Middle frontal gyrus (tissue), 1 donor: ENCODE results near the gene ZNHIT2.
"Not testable (repeated sequence)": the region's sequence is repeated elsewhere in the genome, so short reads cannot be mapped to it uniquely, and the experiment has no call there.

Experiments
- DNase-seq: peaks from one replicate; pipeline ENCODE4 v3.0.0-alpha.2; 2015; ENCODE audit warnings: low spot score; ENCODE audit errors: extremely low spot score

ZNHIT2 gene

DNA sequence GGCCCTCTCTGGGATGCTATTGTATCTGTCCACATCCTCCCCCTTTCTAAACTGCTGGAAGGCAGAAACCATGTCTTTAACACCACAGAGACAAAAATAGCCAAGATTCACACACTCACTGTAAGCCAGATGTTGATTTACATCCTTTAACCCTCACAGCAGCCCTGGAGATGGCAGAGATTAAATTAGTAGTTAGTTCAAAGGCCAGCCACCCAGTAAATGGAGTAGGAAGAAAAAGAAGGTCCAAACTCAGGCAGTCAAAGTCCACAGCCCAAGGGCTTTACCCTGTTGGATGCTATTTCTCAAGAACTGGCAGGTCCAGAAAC, 2.1 kb upstream of the ZNHIT2 start:
- DNase-seq: no peak

DNA sequence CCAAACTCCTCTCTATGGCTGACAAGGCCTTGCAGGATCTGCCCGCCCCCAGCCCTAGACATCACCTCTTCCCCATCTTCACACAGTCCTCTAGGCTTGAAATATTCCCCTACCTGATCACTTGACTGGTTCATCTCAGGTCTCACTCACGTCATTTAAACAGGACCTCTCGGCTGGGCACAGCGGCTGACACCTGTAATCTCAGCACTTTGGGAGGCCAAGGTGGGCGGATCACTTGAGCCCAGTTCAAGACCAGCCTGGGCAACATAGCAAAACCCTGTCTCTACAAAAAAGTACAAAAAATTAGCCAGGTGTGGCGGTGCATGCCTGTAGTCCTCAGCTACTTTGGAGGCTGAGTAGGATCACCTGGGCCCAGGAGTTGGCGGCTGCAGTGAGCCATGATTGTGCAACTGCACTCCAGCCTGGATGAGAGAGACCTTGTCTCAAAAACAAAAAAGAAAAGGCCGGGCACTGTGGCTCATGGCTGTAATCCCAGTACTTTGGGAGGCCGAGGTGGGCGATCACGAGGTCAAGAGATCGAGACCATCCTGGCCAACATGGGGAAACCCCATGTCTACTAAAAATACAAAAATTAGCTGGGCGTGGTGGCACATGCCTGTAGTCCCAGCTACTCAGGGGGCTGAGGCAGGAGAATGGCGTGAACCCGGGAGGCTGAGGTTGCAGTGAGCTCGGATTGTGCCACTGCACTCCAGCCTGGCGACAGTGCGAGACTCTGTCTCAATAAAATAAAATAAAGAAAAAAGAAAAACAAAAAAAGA, 1.6 kb upstream of the ZNHIT2 start:
- DNase-seq: not testable (repeated sequence)

DNA sequence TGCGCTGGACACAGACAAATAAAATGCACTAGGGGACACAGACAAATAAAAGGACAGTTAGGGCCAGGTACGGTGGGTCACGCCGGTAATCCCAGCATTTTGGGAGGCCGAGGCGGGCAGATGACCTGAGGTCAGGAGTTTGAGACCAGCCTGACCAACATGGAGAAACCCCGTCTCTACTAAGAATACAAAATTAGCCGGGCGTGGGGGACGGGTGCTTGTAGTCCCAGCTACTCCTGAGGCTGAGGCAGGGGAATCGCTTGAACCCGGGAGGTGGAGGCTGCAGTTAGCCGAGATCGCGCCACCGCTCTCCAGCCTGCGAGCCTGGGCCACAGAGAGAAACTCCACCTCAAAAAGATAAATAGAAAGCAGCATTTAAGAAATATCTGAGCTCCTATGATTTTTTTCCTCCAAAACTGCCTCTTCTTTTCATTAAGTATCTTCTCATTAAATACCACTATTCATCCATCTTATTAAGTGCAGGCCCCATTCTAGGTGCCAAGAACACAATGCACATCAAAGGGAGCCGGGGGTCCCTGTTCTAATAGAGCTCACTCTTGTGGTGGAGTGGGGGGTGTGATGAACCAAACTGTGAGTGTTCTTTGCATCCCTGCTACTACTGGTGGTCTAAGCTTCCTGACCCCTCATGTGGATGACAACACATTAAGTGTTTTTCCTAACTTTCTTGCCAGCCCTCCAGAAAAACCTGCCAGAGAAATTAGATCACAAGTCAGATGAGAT, 766 bp upstream of the ZNHIT2 start:
- DNase-seq: no peak

DNA sequence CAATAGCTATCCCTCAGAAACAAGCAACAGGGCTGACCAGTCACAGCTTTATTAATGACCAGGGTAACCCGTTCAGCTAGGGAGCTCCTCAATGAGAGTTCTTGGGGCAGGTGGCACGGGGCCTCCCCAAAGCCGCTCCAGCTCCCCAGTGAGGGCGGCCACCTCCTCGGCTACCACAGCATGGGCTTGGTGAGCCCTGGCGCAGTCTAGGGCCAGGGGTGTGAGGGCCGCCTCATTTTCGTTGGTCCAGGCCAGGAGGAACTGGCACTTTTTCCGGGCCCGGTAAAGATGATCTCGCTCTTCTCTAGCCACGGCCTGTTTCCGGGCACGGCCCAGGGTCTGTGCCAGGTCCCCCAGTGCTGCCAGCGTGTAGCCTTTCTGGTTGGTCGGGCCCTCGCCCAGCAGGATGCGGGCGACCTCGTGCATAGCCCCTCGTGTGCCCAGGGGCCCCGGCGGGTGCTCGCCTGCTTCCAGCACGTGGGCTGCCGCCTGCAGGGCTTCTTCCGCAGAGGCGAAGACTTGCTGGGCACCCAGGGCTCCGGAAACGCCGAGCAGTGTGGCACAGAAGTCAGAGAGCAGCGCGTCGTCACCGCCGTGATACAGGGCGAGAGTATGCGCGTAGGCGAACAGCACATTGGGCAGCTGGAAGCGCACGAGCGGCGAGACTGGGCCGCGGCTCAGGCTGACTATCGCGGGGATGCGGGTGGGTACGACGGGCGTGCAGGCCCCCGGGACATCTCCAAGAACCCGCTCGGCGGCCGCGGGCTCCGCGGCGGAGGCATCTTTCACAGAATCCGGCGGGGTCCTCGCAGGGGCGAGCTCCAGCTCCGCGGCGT, 913 bp downstream of the ZNHIT2 start:
- DNase-seq: no peak

DNA sequence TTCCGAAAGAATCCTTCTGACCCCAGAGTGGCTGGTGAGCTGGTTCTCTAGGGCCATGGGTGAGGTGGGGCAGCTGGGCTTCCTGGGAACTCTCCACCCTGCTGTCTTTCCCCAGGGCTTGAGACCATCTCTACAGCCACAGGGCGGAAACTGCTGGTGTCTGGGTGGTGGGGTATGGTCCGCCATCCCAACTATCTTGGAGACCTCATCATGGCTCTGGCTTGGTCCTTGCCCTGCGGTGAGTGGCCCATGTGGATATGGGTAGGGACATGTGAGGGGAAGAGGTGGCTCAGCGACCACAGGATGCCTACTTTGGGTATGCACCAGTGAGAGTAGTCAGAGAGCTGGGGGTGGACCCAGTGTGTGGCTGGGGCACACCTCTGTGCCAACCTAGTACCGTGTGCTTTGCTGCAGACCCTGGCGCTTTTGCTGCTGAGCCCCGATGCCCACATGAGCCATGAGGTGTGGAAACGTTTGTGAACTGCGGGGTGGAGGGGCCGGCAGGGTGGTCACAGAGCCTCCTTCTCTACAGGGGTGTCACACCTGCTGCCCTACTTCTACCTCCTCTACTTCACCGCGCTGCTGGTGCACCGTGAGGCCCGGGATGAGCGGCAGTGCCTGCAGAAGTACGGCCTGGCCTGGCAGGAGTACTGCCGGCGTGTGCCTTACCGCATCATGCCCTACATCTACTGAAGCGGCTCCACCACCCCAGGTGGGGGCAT, 2.0 kb downstream of the ZNHIT2 start:
- no peak for DNase-seq

DNA sequence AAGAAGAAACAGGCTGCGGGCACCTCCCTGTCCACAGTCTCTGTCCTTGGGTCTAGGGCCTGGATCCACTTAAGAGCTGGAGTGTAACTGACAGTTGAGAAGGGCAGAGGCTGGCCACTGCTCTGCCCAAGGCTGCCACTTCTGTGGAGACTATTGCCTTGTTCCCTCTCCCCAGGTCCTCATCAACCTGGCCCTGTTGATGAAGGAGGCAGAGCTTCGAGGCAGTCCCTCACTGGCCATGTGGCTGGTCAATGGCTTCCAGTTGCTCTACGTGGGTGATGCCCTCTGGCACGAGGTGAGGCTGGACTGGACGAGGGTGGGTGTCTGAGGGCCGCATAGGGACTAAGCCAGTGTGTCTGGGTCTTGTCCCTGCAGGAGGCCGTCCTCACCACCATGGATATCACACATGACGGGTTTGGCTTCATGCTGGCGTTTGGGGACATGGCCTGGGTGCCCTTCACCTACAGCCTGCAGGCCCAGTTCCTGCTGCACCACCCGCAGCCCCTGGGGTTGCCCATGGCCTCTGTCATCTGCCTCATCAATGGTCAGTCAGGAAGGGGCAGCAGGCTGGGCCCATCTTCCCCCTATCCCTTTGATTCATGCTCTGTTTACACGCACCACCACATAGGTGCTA, 2.8 kb downstream of the ZNHIT2 start:
- no peak for DNase-seq

DNA sequence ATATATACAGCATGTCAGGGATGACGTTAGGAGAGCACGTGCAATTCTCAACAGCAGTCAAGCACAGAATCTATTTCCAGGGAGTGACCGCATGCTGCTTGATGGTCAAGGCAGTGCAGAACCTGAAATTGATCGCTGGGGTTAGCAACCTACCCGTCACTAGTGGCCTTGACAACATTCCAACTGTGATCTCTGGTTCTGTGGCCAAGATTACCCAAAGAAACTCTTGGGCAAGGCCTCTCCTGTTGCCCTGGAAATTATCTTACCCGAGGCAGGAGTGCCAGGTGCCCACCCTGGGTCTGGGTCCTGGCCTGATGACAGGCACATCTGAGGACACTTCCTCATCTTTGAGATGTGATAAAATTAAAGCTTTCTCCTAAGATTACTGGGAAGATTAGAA, 3.7 kb downstream of the ZNHIT2 start:
- no peak for DNase-seq

DNA sequence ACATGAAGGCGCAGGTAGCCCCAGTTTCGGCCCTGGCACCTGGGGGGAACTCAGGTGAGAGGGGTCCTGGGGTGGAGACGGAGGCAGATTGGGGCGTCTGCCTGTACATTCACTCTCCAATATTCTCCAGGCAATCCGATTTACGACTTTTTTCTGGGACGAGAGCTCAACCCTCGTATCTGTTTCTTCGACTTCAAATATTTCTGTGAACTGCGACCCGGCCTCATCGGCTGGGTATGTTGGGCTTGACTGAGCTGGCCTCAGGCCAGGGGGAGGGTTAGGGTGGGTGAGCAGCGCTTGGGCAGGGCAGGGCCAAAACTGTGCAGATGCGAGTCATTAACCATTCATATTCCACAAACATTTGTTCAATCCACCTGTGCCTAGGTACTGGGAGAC, 4.1 kb downstream of the ZNHIT2 start:
- DNase-seq: no peak

DNA sequence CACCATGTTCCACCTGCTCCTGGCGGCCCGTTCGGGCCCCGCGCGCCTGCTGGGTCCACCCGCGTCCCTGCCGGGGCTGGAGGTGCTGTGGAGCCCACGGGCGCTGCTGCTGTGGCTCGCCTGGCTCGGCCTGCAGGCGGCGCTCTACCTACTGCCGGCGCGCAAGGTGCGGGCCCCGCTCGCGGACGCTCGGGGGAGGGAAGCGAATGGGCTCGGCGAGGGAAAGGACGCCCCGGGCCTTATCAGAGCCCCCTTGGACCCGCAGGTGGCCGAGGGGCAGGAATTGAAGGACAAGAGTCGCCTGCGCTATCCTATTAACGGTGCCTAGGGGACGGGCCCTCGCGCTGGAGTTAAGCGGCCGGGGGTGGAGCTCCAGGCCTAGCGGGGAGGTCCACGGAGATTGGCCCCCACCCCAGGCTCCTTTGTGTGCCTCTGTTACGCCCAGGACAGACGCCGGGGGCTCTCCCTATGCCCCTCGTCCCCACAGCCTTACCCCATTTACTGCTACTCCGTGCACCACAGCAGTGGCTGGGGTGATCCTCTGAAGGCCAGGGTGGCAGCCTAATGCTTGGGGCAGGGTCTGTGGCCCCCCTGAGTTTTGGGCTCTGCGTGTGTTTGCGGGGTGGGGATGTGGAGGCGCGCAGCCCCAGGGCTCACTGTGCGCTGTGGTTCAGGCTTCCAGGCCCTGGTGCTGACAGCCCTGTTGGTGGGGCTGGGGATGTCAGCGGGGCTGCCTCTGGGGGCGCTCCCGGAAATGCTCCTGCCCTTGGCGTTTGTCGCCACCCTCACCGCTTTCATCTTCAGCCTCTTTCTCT, 4.7 kb downstream of the ZNHIT2 start:
- DNase-seq: no peak

DNA sequence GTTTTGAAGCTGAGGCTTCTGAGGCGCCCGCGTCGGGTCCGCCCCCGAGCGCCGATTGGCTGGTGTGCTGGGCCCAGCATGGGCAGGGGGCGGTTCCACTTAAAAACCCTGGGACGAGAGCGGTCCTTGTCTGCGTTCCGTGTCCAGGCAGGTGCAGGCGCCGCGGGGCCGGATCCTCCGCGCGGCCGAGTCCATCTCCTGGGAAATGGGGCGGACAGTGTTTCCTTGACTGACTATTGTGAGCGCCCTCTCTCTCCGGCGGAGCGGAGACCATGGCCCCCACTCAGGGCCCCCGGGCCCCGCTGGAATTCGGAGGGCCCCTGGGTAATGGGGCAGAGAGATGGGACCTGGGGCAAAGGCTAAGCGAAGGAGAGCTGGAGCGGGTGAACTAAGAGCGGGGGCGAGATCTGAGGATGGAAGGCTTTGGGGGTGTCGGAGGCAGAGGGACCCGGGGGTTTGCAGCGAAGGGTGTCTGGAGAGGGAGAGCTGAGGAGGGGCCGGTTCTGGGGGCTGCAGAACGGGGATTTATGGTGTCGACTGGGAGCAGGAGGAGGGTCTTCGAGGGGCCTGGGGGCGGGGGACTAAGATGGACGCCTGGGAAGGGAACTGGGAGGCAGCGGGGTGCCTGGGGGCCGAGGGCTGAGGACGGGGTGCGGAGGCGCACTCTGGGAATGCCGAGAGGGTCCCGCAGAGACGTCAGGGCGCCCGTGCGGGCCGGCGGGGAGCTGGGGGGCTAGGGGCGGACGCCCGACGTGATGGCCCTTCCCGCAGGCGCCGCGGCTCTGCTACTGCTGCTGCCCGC, 5.6 kb downstream of the ZNHIT2 start, which contains the start of gene TM7SF2:
Gene TM7SF2, plus strand, starts transcription at position 129 of the 802 bp plus-strand sequence. Its CDS starts 144 bp downstream, at position 273.
- peak; percentile 96 for DNase-seq

DNA sequence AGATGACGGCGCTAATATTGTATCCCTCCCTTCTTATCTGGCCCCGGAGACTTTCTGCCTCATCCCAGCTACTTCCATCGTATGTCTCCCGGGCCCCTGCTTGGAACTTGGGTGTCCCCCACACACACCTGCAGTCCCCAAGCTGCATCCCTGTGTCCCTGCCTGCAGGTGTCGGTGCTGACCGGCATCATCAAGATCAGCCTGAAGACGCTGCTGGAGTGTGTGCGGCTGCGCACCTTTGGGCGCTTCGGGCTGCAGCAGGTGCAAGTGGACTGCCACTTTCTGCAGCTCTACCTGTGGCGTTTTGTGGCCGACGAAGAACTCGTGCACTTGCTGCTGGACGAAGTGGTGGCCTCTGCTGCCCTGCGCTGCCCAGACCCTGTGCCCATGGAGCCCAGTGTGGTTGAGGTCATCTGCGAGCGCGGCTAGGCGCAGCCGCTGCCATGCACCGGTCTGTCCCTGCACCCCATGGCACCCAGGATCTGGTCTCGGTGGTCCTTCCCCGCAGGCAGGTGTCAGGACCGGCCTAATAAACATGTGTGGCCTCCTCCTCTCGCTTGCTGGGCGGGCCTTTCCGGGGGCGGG, 6.2 kb downstream of the ZNHIT2 start:
- DNase-seq: no peak

DNA sequence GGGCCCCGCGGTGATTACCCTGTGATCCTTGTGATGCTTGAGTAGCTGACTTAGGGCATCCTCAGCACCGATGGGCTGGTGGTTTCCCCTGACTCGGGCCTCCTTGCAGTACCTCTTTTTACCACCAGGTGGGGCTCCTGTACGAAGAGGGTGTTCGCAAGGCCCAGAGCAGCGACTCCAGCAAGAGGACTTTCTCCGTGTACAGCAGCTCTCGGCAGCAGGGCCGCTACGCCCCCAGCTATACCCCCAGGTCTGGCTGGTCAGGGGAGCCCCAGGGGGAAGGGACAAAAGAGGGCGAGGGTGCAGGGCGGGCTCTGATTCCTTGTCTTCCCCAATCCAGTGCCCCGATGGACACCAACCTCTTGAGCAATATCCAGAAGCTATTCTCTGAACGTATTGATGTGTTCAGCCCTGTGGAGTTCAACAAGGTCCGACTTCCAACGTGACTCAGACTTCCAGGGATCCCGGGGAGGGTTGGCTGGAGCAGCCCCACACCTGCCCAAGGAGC, 7.1 kb downstream of the ZNHIT2 start:
- peak; percentile 81 for DNase-seq

DNA sequence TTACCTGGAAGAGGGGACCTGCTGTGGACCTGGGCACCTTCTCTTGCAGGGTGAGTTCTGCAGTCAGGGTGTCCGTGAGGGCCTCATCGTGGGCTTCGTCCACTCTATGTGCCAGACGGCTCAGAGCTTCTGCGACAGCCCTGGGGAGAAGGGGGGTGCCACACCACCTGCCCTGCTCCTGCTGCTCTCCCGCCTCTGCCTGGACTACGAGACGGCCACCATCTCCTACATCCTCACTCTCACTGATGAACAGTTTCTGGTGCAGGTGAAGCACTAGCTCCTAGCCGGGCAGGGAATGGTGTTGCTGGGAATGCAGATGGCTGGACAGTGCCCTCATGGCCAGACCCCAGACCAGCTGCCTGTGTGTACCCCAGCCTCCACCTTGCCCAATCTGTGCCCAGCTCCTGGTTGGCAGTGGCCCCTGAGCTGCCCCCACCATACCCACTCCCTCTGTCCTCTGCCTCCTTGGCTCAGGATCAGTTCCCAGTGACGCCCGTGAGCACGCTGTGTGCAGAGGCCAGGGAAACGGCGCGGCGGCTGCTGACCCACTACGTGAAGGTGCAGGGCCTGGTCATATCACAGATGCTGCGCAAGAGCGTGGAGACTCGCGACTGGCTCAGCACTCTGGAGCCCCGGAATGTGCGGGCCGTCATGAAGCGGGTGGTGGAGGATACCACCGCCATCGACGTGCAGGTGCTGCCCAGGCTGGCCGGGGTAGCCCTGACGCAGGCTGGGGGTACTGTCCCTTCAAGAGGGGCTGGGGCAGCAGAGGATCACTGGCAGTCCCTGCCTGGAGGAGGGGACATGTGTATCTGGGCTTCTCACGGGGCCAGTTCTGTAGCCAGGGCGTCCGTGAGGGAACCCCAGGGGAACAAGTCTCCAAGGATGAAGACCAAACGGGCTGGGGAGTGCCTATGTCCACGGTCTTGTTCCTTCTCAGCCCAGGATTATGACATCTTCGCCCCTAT, 8.0 kb downstream of the ZNHIT2 start:
- DNase-seq: no peak

DNA sequence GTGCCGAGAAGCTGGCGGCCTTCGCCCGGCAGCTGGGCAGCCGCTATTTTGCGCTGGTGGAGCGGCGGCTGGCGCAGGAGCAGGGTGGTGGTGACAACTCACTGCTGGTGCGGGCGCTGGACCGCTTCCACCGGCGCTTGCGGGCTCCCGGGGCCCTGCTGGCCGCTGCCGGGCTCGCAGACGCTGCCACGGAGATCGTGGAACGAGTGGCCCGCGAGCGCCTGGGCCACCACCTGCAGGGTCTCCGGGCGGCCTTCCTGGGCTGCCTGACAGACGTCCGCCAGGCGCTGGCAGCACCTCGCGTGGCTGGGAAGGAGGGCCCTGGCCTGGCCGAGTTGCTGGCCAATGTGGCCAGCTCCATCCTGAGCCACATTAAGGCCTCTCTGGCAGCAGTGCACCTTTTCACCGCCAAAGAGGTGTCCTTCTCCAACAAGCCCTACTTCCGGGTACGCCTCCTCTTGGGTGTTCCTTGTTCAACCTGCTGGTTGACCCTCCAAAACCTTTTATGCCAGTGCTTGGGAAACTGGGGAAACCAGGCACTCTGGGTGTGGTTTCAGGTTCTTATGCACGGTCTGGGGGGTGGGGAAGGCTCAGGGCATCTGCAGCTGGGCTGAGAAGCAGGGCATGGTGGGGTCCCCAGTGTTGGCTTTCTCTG, 8.9 kb downstream of the ZNHIT2 start:
- DNase-seq: no peak

DNA sequence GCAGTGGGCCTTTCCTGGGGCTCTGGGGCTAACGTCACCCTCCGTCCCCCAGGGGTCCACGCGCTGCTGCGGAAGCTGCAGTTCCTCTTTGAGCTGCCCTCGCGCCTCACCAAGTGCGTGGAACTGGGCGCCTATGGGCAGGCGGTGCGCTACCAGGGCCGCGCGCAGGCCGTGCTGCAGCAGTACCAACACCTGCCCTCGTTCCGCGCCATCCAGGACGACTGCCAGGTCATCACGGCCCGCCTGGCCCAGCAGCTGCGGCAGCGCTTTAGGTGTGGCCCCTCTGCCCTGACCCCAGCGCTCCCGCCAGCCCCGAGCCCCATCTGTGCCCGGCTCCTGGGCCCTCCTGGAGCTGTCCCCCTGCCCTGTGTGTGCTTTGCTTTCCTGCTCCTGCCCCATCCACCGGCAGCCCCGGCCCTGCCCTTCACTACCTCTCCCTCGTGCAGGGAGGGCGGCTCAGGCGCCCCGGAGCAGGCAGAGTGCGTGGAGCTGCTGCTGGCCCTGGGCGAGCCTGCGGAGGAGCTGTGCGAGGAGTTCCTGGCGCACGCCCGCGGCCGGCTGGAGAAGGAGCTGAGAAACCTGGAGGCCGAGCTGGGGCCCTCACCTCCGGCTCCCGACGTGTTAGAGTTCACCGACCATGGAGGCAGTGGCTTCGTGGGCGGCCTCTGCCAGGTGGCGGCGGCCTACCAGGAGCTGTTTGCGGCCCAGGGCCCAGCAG, 9.6 kb downstream of the ZNHIT2 start:
- no peak for DNase-seq

DNA sequence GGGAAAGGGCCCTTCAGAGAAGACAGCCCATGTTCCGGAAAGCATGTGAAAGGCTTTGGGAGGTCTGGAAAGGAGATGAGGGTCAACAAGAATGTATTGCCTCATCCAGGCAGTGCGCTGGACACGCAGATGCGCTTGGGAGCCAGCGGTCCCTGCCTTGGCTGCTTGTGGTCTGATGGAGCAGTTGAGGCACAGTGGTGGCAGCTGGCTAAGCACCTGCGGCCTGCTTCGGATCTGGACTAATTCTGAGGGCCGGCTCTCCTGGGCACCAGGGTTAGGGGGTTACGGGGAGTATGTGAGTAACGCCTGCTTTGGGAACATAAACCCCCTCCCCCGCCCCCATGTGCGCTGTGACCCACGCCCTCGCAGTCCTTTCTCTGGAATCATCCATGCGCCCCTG, 10.4 kb downstream of the ZNHIT2 start:
- no peak for DNase-seq
